ENCODE measurements around the gene CIAO3.

CIAO3 gene

DNA sequence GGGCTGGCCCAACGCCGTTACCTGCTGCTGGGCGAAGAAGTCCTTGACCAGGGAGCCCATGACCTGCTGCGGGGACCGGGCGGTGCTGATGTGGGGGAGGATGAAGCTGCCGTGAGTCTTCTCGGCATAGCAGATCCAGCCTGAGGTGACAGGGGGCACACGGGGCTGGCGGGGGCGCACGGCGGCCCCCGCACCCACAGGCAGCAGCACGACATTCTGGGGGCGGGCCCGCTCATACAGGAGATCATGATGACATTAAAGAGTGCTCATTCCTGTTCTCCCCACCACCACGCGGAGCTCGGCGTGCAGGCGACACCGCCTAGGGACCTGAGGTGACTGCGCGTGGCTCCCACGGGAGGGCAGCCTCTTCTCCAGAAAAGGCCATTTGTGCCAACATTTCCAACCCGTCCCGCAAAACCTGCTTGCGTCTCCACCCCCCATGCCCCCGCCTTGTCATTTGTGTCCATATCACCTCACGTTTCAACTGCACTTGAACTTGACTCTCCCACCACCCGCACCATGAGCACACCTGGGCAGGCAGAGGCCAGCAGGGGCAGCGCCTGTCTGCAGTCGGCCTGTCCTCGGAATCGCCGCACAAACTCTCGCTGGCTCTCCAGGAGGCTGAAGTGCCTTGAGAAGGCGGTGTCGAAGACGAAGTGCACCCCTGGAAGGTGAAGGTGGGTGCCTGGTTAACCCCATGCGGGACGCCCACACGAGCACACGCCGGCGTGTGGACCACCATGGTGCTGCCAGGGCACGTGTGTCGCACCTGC, 6.4 kb downstream of the CIAO3 start:
- DNase-seq: no peak

- DNase-seq: peak; percentile 40
Observed at GRCh38 chr16:733382-734207, 7.2 kb downstream of the CIAO3 start.

GRCh38 chr16:732936-733335, 7.9 kb downstream of the CIAO3 start:
- DNase-seq: no peak

- no peak for DNase-seq
Observed at GRCh38 chr16:732332-732731, 8.5 kb downstream of the CIAO3 start.

GRCh38 chr16:730666-731509, 9.9 kb downstream of the CIAO3 start:
- no peak for DNase-seq

GRCh38 chr16:729768-730665, 10.8 kb downstream of the CIAO3 start:
- no peak for DNase-seq

GRCh38 chr16:728890-729744, 11.7 kb downstream of the CIAO3 start:
- no peak for DNase-seq

DNA sequence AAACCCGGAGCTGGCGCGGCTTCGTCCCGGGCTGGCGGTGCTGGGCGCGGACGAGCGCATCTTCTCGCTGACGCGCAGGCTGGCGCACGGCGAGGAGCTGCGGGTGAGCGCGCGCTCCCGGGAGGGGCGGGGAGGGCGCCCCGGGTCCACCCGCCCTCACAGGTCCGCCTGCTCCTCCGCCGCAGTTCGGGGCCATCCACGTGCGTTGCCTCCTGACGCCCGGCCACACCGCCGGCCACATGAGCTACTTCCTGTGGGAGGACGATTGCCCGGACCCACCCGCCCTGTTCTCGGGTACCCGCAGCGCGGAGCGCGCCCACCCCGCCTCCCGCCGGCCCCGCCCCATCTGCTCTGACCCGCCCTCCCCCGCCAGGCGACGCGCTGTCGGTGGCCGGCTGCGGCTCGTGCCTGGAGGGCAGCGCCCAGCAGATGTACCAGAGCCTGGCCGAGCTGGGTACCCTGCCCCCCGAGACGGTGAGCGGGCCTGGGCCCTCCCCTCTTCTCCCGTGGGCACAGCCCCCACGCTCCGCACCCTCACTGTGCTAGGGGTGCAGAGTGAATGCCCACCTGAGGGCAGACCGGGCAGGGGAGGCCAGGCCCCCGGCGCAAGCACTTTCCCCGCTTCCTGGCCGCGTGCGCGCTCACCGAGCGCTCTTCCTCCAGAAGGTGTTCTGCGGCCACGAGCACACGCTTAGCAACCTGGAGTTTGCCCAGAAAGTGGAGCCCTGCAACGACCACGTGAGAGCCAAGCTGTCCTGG, 12.5 kb downstream of the CIAO3 start:
- peak; percentile 51 for DNase-seq

DNA sequence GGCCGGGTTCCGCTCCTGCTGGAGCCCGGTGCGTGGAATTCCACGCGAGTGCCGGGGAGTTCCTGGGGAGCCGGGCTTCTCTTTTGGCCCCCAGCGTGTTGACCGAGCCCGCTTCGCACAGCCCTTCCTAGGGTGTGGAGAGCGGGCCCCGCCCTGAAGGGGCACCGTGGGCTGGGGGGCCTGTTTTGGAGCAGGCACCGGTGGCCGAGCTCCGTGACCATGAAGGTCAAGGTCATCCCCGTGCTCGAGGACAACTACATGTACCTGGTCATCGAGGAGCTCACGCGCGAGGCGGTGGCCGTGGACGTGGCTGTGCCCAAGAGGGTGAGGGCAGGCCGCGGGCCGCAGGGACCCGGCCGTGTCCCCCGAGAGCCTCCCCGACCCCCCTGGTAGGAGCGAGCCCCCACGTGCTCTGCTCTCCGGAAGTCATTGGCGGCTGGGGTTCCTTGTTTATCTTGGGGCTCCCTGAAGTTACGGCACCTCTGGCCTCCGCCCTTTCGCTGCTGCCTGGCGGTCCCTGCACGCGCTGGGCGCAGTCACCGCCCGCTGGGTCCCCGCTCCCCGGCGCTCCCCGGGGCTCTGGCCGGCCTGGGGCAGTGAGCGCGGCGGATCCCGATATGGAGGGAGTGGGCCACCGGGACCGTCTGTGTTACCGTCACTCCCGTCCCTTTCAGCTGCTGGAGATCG, 13.4 kb downstream of the CIAO3 start:
- DNase-seq: no peak

DNA sequence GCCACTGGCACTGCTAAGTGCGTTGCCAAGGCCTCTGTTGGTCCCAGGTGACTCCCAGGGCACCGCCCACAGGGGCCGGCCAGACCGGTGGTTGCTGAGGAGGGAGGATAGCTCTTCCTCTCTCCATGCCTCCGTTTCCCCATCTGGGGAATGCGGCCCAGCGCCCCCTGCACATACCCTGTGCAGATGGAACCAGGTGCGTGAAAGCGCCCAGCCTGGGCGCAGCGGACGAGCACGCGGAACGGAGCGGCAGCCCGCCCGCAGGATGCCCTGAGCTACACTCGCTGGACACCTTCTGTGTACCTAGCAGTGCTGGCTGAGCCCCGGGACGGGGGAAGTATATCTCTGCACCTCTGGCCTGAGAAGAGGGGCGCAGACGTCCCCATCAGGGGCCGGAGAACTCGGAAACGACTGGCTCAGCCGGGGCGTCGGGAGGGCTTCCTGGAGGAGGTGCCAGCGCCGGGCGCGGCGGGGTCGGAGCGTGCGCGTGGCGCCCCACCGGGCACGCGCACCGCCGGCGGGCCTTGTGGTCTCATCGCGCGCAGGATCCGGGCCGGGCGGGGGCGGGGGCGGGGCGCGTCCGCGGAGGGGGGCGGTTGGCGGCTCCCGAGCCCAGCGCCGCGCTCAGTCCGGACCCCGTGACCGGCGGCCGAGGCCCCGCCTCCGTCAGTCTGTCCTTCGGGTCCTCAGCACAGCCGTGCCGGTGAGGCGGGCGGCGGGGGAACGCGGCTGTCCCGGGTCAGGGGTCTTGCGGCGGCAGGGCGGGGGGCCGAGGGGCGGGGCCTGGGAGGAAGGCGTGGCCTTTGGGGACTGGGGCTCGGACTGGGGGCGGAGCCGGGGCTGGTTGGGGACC, 14.1 kb downstream of the CIAO3 start, which contains the start of the genes CCDC78 and HAGHL:
TSS of gene CCDC78 (minus strand) at position 6 of the 853 bp plus-strand sequence. CDS start 76 bp downstream, outside the sequence.
TSS of gene HAGHL (plus strand) at position 669 of the 853 bp plus-strand sequence. CDS start 404 bp downstream, outside the sequence.
- DNase-seq: peak; percentile 48

GRCh38 chr16:726188-726437, 14.7 kb downstream of the CIAO3 start:
- no peak for DNase-seq

- no peak for DNase-seq
Observed at GRCh38 chr16:725463-726187, 15.2 kb downstream of the CIAO3 start.

GRCh38 chr16:725041-725376, 15.8 kb downstream of the CIAO3 start:
- DNase-seq: no peak

GRCh38 chr16:724188-725040, 16.4 kb downstream of the CIAO3 start:
- no peak for DNase-seq

DNA sequence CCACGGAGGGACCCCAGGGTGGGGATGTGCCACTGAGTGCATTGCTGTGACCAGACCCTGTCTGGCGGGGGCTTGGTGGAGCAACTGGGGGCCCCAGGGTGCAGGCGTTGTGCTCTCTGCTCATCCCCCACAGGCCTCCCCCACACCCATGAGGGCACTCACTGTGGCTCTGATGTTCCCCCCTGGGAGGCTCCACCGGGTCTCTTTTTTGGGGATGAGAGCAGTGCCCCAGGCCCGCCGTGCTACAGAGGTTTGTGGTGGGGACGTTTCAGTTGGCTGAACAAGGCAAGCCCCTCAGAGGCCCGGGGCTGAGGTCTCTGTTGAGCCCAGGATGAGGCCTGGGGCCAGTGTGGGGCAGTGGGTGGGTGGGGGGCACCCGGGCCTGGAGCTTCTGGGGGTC, 17.1 kb downstream of the CIAO3 start:
- DNase-seq: no peak

GRCh38 chr16:722835-723633, 17.8 kb downstream of the CIAO3 start:
- no peak for DNase-seq
